ENCODE data around the gene NPAS3.

Gene NPAS3

DNA sequence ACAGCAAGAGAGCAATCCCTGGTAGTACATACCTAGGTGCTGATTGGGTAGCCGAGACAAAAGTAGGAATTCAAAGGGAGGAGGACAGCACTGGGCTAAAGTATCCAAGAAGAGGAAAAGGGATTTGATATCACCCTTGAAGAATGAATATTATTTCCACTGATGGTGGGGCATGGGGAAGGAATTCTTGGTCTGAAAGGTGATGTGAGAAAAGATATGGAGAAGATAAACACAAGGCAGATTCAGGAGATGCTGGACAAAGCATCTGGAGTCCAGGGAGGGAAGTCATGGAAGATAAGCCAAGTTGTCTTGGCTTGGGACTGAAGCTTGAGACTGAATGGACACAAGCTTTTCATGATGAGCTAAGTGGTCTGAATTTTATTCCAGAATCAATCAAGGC lies 818.2 kb downstream of the NPAS3 start:
- DNase-seq (ENCODE audit: low spot score): no peak

DNA sequence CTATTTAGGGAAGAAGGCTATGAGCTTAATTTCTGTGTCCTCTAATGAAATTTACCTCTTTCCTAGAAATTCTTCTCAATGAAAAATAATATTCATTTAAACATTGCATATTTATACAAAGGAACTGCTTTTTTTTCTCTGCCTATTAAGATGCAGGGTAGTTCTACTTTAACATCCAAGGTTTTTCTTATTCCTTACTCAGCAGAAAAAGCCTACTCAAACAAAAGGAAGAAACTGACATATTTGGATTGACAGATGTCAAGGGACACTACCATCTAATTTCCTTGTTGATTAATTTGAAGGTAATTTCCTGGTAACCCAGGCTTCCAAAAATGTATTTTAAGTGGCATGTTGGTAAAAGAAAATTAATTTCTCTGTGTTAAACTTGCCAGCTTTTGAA lies 819.9 kb downstream of the NPAS3 start:
- DNase-seq (ENCODE audit: low spot score): no peak

DNA sequence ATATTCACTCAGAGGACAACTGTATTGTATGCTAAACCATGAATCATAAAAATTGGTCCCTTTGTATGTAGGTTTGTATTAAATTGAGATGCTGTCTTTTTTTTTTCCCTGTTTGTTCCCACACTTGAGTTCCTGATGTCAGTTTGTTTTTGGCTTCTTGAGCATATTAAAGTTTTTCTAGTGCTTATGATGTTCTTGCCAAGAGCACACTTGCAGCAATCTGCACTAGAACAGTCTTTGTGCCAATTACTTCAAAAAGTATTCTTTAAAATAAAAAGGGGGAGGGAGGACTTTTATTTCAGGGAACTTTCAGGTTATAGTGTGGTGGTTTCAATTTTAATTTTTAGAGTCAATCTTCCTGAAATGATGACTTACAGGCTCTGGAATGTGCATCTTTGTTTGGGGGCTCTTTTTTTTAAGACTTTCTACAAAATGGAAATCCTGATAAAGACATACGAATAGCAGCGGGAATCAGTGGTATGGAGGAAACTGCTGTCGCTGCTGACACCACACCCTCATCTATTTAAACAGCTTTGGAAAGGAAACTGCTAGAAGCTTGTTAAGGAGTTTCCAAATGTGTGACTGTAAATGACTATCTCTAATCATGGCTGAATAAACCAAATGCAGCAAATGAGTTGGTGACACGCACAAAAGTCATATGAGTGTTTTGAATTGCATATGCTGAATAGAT lies 823.6 kb downstream of the NPAS3 start:
- DNase-seq (ENCODE audit: low spot score): no peak

DNA sequence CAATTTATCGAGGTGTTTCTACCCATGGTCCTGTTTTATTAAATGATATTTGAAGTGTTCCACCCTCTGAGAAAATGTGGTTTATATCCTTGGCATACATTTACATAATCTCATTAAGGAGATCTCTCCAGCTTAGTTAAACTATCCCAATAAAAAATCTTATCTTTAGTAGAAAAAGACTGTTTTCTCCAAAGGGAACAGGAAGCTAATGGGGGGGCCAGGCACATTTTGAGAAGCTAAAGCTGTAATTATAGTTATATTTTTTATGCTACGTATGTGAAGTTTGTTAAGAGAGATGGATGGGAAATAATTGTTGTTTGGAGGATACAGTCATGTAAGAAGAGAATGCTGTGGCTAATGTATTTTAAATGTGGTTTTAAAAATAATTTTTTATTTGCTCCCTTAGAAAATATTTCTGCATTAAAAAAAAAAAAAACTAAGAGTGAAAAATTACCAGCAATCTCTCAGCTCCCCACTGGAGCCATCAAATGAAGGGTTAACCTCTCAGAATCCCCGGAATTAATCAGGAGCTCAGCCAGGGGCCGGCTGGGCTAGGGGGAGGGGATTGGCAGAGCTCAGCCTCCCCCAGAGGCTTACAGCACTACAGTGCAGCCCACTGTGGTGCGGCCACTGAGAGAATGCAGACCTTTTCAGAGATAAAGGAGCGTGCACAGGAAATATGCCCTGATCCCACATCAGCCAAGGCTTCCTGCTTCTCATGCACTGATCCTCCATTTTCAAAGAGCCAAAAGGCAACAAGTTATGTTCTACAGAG lies 826.4 kb downstream of the NPAS3 start:
- DNase-seq (ENCODE audit: low spot score): no peak

DNA sequence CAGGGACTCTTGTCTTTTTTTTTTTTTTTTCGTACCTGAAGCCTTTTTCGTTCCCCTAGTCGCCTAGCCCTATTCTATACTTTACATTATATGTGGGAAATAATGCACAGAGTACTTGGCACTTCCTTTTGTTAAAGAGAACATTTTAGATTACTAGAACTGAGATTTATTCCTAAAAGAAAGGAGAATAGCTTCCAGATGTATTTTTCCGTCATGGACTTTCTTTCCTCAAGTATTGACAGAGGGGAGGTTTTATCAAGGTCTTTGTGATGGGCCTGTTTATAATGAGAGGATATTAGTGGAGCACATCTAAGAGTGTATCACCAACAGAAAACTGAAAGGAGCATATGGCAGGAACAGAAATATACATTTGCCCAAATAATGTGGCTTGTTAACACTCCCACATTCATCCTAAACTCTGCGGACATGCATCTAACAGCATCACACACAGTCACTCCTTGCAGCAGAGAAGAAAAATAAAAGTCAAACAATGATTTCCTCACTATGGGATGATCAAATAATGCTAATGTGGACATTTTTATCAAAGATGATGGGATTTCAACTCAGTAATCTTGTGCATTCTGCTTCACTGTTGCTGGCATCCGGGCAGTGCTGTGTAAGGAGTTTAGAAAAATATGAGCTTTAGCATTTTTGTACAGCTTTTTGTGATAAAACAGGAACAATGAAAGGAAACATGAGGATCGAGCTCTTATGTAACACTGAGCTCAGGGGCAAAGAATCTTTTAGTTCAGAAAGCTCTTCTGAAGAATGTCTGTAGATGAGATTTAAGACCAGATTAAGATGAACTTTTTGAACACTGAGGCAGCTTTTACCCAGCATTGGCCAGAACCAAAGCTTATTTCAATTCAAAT lies 829.1 kb downstream of the NPAS3 start:
- peak; percentile 46 for DNase-seq (ENCODE audit: low spot score)

DNA sequence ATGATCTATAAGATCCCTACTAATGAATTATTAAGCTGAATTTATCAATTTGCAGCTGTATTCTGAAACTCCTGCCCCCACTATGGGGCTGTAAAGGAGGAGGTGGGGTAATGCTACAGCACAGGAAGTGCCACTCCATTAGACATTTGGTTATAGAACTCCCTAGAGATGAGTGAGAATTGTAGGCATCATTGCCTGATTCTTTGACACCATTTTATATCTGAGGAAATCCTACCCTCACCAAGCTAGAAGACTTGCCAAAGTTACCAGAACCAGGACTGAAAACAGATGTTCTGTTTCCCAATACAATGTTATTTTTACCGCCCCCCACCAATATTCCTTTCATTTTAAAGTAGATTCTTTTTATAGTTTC lies 829.8 kb downstream of the NPAS3 start:
- peak; percentile 20 for DNase-seq (ENCODE audit: low spot score)

DNA sequence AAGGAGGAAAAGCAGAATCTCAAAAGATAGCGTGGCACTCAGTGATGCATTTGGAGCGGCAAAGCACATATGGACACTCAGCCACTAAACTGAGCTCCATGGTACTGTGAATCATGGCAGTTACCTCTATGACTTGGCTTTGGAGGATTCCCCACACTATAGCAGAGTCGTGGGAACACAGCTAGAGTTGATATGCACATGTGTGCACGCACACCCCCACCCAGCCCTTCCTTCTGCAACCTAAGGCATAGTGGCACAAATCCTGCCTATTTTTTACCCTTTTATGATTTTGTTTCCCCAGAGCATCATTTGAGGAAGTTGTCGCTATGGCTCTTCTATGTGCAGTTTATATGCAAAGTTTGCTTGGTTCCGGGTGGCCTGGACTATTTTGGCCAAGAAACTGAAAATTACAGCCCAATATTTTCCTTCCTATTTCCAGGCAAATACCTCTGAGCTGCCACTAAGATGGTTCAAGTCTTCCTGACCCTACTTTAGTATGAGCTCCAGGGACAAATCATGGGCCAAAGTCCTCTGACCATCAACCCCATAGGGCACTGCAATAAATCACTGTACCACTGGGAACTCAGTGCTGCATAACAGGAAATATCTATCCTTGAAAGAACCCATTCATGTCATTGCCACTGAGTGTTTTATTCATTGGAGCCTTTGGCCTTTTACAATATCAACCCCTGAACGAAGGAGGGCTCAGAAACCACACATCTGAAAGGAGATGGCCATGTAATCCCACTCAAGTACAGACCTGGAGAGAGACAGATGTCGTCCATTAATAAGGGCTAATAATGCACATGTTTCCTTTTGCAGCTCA lies 834.7 kb downstream of the NPAS3 start:
- DNase-seq (ENCODE audit: low spot score): no peak

DNA sequence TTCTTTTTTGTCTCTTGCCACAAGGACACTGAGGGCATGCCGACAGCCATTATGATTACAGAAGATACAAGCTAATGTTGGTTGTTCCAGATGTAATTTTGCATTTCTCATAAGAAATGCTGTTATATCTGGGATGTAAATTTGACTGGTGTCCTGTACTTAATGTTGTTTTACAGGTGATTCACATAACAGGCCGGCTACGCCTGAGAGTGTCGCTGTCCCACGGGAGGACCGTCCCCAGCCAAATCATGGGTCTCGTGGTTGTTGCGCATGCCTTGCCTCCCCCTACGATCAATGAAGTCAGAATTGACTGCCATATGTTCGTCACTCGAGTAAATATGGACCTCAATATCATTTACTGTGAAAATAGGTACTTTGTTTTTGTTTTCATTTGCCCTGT lies 835.5 kb downstream of the NPAS3 start:
- DNase-seq (ENCODE audit: low spot score): no peak

DNA sequence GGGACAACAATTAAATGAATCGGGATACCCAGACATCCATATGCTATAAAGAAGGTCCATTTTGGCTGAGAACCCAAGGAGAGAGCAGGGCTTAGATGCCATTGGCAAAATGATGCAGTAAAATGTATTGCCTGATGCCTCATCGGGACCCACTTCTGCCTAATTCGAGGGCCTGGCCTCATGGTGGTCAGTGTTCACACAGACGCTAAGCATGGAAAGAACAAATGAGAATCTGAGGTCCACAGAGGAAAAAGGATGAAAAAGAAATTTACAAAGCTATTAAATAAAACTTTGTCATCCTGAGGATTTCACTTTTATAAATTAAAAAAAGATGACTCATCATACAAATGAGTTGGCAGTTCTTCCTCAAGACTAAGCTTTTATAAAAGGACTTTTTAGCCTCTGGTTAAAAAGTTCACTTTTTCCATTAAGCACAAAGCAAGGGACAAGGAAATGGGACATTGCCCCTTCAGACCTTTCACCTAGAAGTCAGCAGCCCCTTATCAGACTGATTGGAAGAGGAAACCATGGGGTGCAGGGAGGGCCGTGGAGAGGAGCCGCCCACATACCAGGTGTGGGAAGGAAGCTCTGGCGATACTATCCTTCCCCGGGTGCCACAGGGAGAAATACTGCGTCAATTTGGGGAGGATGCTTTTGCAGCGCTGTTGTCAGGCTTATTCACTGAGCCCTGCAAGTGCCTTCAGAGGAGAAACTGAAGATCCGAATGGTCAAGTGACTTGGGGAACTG lies 836.2 kb downstream of the NPAS3 start:
- DNase-seq (ENCODE audit: low spot score): no peak

DNA sequence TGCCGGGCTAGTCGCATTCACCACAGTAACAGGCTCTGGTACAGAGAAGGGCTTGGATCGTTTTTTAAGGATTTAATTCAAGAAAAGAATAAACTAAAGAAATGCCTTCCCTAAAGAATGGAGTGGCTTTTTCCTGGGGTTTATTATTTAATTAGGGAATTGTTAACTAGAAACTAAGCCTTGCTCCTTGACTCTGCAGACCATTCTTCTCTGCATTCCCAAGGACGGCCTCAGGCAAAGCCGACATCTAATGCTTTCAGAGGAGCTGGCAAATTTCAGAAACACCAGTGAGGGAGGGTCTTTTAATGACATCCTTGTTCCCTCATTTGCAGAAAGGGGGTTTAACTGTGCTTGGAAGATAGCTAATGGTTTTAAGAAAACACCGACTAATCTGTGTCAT lies 838.2 kb downstream of the NPAS3 start:
- DNase-seq (ENCODE audit: low spot score): no peak

DNA sequence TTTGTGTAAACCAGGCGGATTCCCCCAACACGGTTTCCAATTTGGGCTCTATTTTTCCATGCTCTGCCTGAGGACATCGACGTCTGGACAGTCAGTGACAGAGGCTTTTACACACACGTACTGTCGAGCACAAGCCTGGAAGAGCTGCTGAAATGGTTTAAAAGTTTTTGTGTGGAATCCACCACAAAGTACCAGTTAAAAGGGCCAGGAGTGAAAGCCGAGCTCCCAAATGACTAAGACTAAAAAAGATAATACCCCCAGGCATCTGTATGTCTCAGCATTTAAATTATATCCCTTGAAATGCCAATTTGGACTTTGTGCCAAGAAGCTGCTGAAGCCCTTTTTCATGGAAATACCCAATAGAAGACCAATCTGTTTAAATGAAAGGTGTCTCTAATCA lies 839.0 kb downstream of the NPAS3 start:
- DNase-seq (ENCODE audit: low spot score): no peak

DNA sequence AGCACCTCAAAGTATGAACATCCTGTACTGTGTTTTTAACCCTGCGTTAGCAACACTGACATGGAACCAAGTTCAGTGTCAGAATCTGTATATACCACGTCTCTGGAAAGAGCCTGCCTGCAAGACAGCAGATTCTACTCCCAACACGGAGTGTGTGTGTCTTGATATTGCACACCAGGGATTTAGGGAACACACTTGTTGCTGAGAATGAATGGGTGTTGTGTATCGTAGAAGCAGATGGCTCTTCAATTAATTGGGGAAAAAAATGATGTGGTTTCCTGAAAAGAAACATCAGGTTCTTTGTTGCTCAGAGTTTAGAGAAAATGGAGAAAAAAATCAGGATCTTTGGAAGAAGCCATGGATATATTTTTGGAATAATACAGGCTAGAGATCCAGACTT lies 841.4 kb downstream of the NPAS3 start:
- no peak for DNase-seq (ENCODE audit: low spot score)

DNA sequence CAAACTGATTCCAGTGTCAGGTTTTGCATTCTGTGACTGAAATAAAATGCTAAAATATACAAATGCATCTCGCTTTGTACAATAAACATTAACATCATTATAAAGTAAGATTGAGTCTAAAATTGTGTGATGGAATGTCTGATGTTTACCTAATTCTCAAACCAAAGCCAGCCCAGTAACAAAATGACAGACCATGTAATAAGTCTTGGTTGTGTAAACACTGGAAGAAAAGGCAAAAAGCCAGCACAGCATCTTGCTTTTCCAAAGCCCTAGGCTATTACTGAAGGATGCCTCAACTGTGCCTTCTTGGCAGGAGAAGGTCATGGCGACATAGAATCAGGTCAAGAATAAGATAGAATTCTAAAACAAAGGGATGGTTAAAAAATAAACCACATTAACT lies 842.6 kb downstream of the NPAS3 start:
- DNase-seq (ENCODE audit: low spot score): no peak

DNA sequence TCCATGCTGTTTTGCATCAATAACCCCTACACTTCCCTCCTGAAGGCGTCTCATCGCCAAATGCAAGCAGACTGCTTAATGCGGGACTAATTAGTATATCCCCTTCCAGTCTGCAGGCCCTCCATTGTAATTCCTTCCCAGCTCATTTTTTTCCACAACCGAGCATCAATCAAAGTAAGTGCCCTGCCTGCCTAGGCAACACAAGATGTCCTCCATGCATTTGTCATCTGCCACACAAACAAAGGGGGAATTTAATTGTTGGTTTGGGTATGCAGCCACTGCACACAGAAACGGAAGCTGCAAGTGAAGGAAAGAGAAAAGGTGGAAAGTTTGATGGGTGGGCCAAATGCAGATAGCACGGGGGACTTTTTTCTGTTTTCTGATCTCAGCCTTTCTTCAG lies 844.2 kb downstream of the NPAS3 start:
- no peak for DNase-seq (ENCODE audit: low spot score)

DNA sequence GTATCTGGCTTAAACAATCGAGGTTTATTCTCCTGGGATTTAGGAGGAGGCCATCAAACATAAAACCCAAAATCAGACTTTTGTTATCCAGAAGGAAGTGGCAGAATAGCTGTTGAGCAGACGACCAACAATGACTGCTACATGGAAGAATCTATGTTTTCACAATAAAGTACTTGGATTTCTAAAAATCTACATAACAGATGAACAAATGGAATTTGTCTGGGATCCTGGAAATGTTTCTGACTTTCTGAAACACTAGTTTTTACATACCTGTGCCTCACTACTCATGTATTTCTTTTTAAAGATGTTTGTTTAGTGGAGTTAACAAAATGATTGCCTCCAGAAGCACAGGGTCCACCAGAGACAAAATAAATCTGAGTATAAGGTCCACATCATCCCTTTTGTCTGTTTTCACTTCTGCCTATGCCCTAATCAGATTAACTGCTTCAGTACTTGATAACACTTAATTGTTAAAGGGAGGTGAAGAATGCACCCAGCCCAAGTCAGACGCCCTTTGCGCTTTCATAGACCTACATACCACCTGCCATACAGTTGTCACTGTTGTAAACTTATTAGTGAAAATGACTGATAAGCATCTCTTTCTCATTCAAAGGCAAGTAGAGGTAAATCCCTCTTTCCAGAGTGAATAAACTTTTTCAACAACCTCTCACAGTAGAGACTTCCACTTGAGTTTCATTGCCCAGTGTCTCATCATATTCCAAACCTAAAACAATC lies 847.6 kb downstream of the NPAS3 start:
- no peak for DNase-seq (ENCODE audit: low spot score)

DNA sequence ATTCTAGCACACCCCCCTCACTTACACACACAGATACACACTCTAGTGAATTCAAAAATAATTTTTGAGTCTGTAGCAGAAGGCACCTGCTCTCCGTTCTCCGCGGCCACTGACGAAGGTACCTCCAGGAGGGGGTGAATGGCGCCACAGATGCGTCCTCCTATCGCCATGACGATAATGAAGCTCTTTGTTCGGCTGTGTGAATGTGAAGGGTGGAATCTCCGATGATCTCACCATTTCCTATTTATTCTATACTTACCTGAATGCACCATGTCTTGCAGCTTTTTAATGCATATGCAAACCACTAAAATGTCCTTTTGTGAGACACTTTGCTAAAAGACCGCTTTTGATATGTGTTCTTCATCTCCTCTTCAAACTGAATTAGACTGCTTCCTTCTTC lies 849.5 kb downstream of the NPAS3 start:
- no peak for DNase-seq (ENCODE audit: low spot score)

DNA sequence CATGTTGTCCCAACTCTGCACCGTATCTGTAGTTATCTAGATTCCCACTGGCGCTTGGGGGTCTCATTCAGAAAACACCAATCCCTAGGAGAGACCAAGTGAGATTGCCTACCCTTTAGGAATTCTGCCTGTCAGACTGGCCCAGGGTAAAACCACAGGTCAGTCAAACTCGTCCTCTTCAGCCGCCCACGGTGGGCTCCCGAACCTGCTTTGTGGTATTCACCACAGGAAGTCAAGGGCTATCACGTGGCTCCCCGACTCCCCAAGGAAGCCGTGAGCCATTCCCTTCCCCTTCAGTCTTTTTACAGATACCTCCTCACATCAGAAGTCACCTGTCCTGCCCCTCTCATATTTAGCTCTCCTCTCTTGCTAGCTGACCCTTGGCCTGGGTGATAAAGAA lies 852.3 kb downstream of the NPAS3 start:
- no peak for DNase-seq (ENCODE audit: low spot score)

DNA sequence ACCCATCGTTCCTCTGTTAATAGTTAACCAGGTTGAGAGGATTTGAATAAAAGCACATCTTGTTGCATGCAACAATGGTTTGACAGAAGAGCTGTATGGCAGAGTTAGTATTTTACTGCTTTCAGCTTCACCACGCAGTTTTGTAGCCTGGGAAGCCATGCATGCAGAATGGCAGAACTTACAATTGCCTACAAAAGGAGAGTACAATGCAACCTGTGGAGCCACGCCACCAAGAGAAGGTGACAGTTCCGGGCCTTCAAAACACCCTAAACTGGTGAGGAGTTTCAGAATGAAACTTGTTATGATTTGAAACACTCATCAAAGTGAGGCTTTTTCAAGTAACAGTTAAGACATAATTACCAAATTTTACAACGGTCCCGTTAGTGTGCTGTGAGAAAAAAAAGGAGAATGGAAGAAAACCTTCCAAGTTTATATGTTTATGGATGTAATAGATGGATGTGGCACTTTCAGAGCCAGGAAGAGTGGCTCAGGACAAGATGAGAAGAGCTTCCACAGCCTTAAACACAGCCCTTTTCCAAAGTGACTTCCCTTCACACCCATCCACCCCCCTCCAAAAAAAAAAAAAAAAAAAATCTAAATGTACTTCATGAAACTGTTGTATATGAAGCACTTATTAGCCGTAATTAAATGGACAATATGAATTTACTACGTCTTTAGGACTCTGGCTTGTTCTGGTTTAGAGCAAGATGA lies 853.5 kb downstream of the NPAS3 start:
- DNase-seq (ENCODE audit: low spot score): no peak

DNA sequence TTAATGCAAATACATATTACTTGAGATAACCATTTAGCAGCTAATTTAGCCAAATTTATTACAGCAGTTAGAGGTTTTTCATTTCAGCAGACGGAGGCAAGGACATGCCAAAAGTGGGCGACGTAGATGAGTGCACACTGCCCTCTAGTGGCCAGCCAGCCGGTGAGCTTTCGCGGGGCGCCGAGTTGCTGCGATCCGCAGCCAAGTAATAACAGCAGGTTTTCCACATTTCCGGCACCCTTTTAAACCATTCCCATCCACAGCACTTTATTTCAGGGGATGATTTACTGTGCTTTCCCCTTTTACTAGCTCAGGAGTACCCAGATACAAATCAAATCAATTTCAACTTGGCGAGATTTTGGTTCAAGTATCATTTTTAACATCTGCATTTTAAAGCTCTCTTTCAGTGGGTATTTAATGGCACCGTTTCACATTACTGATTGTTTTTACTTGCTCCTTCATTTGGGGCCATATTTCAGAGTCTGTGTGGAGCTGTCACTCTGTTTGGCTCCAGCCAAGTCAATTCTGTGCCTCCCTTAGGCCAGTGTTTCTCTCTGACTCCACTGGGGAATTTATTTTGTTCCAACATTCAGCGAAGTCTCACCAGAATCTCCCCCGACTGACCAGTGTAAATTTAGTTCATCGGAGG lies 854.2 kb downstream of the NPAS3 start:
- DNase-seq (ENCODE audit: low spot score): peak; percentile 86

Measured in AG20443 (cell line).